Testis (tissue), 3 donors: Measurements from ENCODE around the gene UBE2E1. TPM values are rescaled to one million over a fixed set of nuclear protein-coding genes. Genes with fewer than 3 reads are reported as not detected.

ENCODE experiments used
- DNase-seq: peaks from one replicate; pipeline ENCODE4 v3.0.0-alpha.2; 2019
- H3K27ac ChIP-seq, 2 donors: fragments of 200-600 bp; sonication (generic); one replicate each; pipeline ENCODE4 v1.5.1; 2019
- H3K27me3 ChIP-seq: fragments of 200-600 bp; sonication (generic); one replicate; pipeline ENCODE4 v1.5.1; 2019
- H3K36me3 ChIP-seq: fragments of 200-600 bp; sonication (generic); one replicate; pipeline ENCODE4 v1.5.1; 2017; ENCODE audit warnings: low read depth; ENCODE audit errors: missing control alignments
- H3K4me1 ChIP-seq: fragments of 200-600 bp; sonication (generic); one replicate; pipeline ENCODE4 v1.5.1; 2019
- H3K4me3 ChIP-seq, 2 donors: fragments of 200-600 bp; sonication (generic); one replicate each; pipeline ENCODE4 v1.5.1; 2017 to 2019
- H3K9me3 ChIP-seq: fragments of 200-600 bp; sonication (generic); one replicate; pipeline ENCODE4 v1.5.1; 2017
- POLR2A ChIP-seq: fragments of 450-650 bp; IDR thresholded peaks from one replicate; pipeline ENCODE4 v1.6.1; 2017; ENCODE audit warnings: antibody characterized with exemption, mild to moderate bottlenecking, moderate library complexity
- WGBS, 2 donors: methylation state at CpG; one replicate each; pipeline ENCODE4 v1.1.5; 2018; 5-methylcytosine and 5-hydroxymethylcytosine counted together
- intact Hi-C: fragments of 100-400 bp; cut with DNase I; formaldehyde crosslinking; loops from one replicate; pipeline ENCODE4 v1.15.1; 2023; ENCODE audit warnings: low total_unique reads
- polyA plus RNA-seq: library from polyadenylated mRNA; stranded (reverse); fragments of 350-450 nt; fragmentation: Illumina TruSeq; extraction: RNeasy Lipid Tissue Mini Kit (QIAGEN cat#74804); gene quantifications from one replicate; pipeline ENCODE4 v1.2.3, GENCODE V29; 2014; ENCODE audit warnings: low read depth, low replicate concordance; ENCODE audit not compliant: insufficient read depth
- total RNA-seq, 2 donors: library from RNA; depleted of rRNA; stranded (reverse); fragments of >200 nt; gene quantifications; one replicate each; pipeline ENCODE4 v1.2.3, GENCODE V29; 2016
- TF ChIP-seq, protein P1 (sequence below), 3 experiments: fragments of 450-650 bp in 2 of 3; fragments of 200-600 bp in 1 of 3; sonication (generic) in 1 of 3; IDR thresholded peaks; one replicate each; pipeline ENCODE4 v1.5.1; 2016 to 2019; ENCODE audit warnings: antibody characterized with exemption in 3 of 3, mild to moderate bottlenecking in 2 of 3, moderate library complexity in 1 of 3

Gene UBE2E1
- total and polyA plus RNA-seq, 3 donors from 2014 or later: 68.7 to 89.5 (median 82.2) TPM

DNA sequence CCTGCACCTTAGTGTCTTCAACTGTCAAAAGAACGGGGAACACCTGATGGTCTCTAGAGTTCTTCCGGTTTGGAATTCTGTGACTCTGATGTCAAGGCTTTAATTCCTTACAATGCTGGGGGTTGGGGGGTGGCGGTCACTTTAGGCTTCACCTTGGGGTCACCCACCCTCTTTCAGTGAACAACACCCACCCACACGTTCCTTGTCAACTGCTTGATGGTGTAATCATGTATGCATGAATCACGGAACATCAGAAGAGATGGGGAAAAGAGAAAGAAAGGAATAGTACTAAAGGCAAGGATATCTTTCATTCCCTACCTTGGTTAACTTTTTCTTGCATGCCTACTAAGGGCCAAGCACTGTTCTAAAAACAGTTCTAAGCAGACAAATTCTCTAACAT, 7.3 kb upstream of the UBE2E1 start:
- Histone ChIP-seq H3K27ac (no peak overlapping the region), H3K27me3 (no peaks in the 10 kb centered on the region), H3K4me3 (no peak overlapping the region), H3K4me1 (no peaks in the 10 kb centered on the region), H3K9me3 (no peaks in the 10 kb centered on the region), H3K36me3 (no peaks in the 10 kb centered on the region)
- TF ChIP-seq, protein P1, sequence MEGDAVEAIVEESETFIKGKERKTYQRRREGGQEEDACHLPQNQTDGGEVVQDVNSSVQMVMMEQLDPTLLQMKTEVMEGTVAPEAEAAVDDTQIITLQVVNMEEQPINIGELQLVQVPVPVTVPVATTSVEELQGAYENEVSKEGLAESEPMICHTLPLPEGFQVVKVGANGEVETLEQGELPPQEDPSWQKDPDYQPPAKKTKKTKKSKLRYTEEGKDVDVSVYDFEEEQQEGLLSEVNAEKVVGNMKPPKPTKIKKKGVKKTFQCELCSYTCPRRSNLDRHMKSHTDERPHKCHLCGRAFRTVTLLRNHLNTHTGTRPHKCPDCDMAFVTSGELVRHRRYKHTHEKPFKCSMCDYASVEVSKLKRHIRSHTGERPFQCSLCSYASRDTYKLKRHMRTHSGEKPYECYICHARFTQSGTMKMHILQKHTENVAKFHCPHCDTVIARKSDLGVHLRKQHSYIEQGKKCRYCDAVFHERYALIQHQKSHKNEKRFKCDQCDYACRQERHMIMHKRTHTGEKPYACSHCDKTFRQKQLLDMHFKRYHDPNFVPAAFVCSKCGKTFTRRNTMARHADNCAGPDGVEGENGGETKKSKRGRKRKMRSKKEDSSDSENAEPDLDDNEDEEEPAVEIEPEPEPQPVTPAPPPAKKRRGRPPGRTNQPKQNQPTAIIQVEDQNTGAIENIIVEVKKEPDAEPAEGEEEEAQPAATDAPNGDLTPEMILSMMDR (IDR thresholded peaks at IDR 0.05): no peak
- no peak for TF ChIP-seq POLR2A
- no peak for DNase-seq
- intact Hi-C loops: no loop called here
- WGBS, 2 donors: 89 to 92% methylated on average over 5 of the region's 5 CpGs

DNA sequence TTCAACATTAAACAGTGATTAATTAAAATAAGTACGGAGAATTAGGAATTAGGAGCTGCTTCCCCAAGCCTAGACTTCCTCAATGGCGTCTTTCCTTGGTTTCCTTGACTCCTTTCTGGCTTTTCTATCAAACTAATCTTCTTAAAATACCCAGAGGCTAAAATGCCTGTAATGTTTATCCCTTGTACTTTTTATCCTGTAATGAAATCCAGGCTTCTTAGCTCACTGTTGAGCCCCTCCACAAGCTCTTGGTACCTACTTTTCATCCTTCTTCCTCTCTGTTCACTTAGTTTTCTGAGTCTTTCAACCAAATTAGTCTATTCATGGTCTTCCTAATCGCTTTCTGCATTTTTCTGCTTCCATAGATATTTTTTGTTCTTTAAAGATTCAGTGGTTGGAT, 6.9 kb upstream of the UBE2E1 start:
- intact Hi-C loops: no loop called here
- WGBS, 2 donors: 63 to 95% methylated on average over 3 of the region's 3 CpGs
- no peak for TF ChIP-seq POLR2A
- TF ChIP-seq, protein P1 (IDR thresholded peaks at IDR 0.05): no peak
- Histone ChIP-seq H3K27ac (no peak overlapping the region), H3K4me1 (no peaks in the 10 kb centered on the region), H3K9me3 (no peaks in the 10 kb centered on the region), H3K27me3 (no peaks in the 10 kb centered on the region), H3K36me3 (no peaks in the 10 kb centered on the region), H3K4me3 (no peak overlapping the region)
- DNase-seq: no peak

DNA sequence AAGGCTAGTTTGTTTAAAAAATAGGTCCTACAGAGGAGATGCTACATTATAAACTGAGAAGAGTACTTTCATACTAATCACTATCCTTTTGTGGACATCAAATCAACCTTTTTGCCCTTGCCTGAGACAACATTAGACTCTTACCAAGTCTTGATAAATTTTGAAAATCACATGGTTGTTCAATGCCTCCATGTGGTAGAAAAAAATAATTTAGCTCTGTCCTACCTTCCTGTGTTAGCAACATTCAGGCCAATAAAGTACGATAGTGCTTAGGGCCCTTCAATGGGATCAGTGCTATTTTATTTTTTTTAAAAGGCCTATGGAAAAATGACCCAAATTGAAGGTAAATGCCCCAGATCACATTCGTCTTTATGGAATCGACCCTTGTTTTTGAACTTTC, 5.0 kb upstream of the UBE2E1 start:
- no peak for TF ChIP-seq POLR2A
- TF ChIP-seq, protein P1 (IDR thresholded peaks at IDR 0.05): peak in 2 of 3 experiments; percentile 16 to 19
- Histone ChIP-seq H3K4me1 (no peaks in the 10 kb centered on the region), H3K27ac (no peak overlapping the region), H3K9me3 (no peaks in the 10 kb centered on the region), H3K4me3 (no peak overlapping the region), H3K36me3 (no peaks in the 10 kb centered on the region), H3K27me3 (no peaks in the 10 kb centered on the region)
- DNase-seq: no peak
- WGBS, 2 donors: 59 to 74% methylated on average over 3 of the region's 3 CpGs
- intact Hi-C loops: no loop called here

DNA sequence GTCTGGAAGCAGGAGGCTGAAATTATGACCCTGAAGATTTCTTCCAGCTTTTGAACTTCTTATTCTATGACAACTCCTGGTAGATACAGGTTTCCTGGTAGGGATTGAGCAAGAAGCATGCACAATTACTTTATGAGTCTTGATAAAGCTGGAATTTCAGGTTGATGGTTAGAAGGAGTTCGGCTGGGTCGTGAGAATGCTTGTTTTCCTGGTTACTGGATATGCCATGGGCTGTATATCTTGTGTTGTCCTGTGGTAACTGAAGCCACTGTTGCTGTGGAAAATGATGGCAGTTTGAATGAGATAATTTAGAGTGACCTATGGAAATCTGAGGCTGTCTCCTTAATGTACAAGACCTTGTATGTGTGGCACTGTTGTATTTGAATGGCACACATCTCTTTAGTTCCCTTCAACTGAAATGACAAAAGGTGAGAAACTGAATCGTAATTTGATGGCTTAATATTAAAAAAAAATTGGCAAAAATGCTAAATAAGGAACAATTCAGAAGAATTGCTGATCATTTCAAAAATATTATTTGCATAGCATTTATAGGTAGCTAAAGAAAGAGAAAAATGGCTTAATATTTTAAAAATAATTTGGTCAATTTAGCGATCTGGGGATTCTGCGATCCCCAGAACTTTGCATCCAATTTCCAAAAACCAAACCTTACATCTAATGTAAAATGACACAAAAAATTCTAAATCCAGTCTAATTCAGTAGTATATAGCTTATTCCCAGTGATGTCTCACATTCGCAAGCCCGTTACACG, 1.1 kb upstream of the UBE2E1 start:
- Histone ChIP-seq H3K9me3 (no peaks in the 10 kb centered on the region), H3K4me1 (peaks cover 9% of the 10 kb centered on the region), H3K36me3 (no peaks in the 10 kb centered on the region), H3K4me3 (no peak overlapping the region), H3K27me3 (no peaks in the 10 kb centered on the region), H3K27ac (no peak overlapping the region)
- DNase-seq: no peak
- intact Hi-C loops: no loop called here
- WGBS, 2 donors: 68 to 73% methylated on average over 8 of the region's 8 CpGs
- no peak for TF ChIP-seq POLR2A
- TF ChIP-seq, protein P1 (IDR thresholded peaks at IDR 0.05): no peak

DNA sequence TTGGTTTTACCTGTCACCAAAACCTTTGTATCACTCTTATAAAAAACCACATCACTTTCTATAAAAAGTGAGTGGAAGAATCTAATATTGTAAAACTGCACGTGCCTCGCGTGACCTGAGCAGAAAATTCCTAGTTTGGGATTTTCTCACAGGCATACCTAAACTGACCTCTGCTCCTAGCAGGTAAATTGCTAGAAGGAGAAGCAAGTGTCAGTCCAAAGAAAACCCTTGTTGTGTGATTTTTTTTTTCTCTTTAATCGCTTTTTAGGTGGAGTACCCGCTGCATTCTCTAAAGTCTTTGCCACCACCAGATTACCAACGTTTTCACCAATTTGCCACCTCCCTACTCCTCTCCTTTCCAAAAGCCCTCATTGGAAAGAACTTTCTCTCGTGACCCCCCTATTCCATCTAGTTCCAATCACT, 534 bp upstream of the UBE2E1 start:
- no peak for TF ChIP-seq POLR2A
- TF ChIP-seq, protein P1 (IDR thresholded peaks at IDR 0.05): no peak

More for the DNA sequence above, 534 bp upstream of the UBE2E1 start:
- intact Hi-C loops: no loop called here
- 23 to 36% methylated on average over 7 of the region's 7 CpGs for WGBS, 2 donors
- H3K36me3 ChIP-seq: no peaks in the 10 kb centered on the region
- peak overlapping the region; percentile 67 to 92 for H3K27ac ChIP-seq
- no peak for DNase-seq
- peaks cover 12% of the 10 kb centered on the region for H3K4me1 ChIP-seq
- H3K9me3 ChIP-seq: no peaks in the 10 kb centered on the region
- H3K4me3 ChIP-seq: peak overlapping the region; percentile 78 to 92
- no peaks in the 10 kb centered on the region for H3K27me3 ChIP-seq
